ENCODE measurements around the gene PSTK. TPM values are rescaled to one million over a fixed set of nuclear protein-coding genes. Genes with fewer than 3 reads are reported as not detected.

The PSTK gene
- total and polyA plus RNA-seq, 2 of the 13 experiments (the other 11 are each of a cell fraction or from before 2014, with no cell fraction given): 8.2 to 9.3 TPM

- Histone ChIP-seq H3K27me3 (ENCODE audit: control insufficient read depth in 1 of 2, insufficient read depth in 2 of 2, low read length in 2 of 2) (no peaks in the 10 kb centered on the region; a peak in 1 of 5 replicates), H2AFZ (ENCODE audit: low read length) (no peak overlapping the region), H3K9me3 (ENCODE audit: low read length) (no peaks in the 10 kb centered on the region), H4K20me1 (ENCODE audit: insufficient read depth, low read length) (no peaks in the 10 kb centered on the region), H3K79me2 (ENCODE audit: insufficient read depth, low read length) (no peaks in the 10 kb centered on the region), H3K4me2 (ENCODE audit: low read depth, low read length) (no peak overlapping the region), H3K27ac (ENCODE audit: extremely low read length, insufficient read depth, low read length) (no peak overlapping the region), H3K9ac (ENCODE audit: insufficient read depth, low read depth, low read length) (no peak overlapping the region), H3K4me3 (replicated peaks in 1 of 3; ENCODE audit: insufficient read depth in 1 of 3, low read depth in 2 of 3, low read length in 3 of 3) (no peak overlapping the region), H3K4me1 (ENCODE audit: insufficient read depth, low read length) (peaks cover 20% of the 10 kb centered on the region), H3K36me3 (replicated peaks in 1 of 2; ENCODE audit: control insufficient read depth in 1 of 2, insufficient read depth in 2 of 2, low read length in 2 of 2) (peaks cover 1 to 24% of the 10 kb centered on the region in 2 experiments; a peak in 2 of 5 replicates)
- 96% methylated on average over 2 of the region's 2 CpGs for WGBS (ENCODE audit: low lambda C conversion rate)
- BruUV-seq (replicated peaks): no TSS peak
- intact Hi-C loops (cut with micrococcal nuclease; ENCODE audit: unreplicated experiment): no loop called here
- POLR2A ChIA-PET: interaction anchor here (6.4 kb wide), 1 partner anchor 23 kb away, joined by 37 read pairs; the partner anchor contains the start of genes ACADSB and IKZF5
- ATAC-seq: no peak
- TF ChIP-seq E2F5 (CRISPR knock-in tag; conservative IDR thresholded peaks at IDR 0.05) (no peak), CSRNP1 (CRISPR knock-in tag; IDR thresholded peaks at IDR 0.05) (no peak), PCBP2 (optimal IDR thresholded peaks at IDR 0.05; ENCODE audit: low read depth, low read length, poor library complexity, severe bottlenecking) (no peak), ZNF335 (CRISPR knock-in tag; IDR thresholded peaks at IDR 0.05) (no peak), NBN (conservative IDR thresholded peaks at IDR 0.05) (no peak), ZNF557 (CRISPR knock-in tag; IDR thresholded peaks at IDR 0.05) (no peak), ZNF629 (CRISPR knock-in tag; conservative IDR thresholded peaks at IDR 0.05) (peak; percentile 62; the same call in 1 of the 2 replicates), BORCS8-MEF2B (CRISPR knock-in tag; IDR thresholded peaks at IDR 0.05) (no peak)
- FAIRE-seq: no peak
- CTCF ChIA-PET (ENCODE audit: low intra/inter-chr PET ratio, low total read pairs): no interaction called here
- DNase-seq (ENCODE audit: low spot score): no peak
- in situ Hi-C loops (cut with HindIII; ENCODE audit: extremely low pct_ligation_motif_present, low pct_unique_long_range_greater_than_20kb): no loop called here
Measured at GRCh38 chr10:122984708-122985107, 4.5 kb downstream of the PSTK start.
